GM10266 (cell line): Measurements from ENCODE around the gene PRPF38A.

ENCODE experiments used
- DNase-seq: peaks from one replicate; pipeline ENCODE4 v3.0.0; 2012; ENCODE audit errors: extremely low spot score
- TF ChIP-seq, protein P1 (sequence below): IDR thresholded peaks from 2 replicates; pipeline ENCODE4 v1.5.1; 2012; ENCODE audit warnings: mild to moderate bottlenecking, low read depth; ENCODE audit not compliant: control insufficient read depth, insufficient read depth; ENCODE audit errors: missing control alignments

PRPF38A gene, protein sequence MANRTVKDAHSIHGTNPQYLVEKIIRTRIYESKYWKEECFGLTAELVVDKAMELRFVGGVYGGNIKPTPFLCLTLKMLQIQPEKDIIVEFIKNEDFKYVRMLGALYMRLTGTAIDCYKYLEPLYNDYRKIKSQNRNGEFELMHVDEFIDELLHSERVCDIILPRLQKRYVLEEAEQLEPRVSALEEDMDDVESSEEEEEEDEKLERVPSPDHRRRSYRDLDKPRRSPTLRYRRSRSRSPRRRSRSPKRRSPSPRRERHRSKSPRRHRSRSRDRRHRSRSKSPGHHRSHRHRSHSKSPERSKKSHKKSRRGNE

DNA sequence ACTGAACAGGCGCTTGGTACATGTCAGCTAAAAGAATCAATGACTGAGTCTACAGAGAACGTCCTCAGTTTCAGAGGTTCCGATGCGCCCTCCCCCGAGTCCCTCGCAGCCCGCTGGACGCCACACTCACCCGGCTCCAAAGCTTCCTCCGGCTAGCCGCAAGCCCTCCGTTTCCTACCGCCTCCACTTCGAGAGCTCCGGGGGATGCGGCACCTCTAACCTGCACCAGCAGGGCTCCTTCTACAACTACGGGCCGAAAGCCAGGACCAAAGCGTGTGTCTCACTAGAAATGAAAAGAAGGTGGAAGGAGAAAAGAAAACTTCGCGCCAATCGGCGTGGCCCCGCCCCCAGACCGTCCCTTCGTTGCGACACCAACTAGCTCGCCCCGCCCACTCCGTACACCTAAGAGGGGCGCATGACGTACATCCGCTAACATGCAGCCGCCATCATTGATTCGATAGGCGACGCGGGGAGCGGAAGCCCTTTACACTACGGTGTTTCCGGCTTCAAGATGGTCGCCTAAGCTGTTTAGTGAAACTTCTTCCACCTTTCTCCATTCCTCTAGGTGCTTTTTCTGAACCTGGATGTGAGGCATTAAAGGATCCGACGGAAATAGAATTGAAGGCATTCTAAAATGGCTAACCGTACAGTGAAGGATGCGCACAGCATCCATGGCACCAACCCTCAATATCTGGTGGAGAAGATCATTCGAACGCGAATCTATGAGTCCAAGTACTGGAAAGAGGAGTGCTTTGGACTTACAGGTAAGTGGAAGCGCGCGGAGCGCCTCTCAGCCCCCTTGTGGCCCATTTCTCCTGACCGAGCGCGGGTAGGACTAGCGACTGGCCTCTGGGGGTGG is at the start of gene PRPF38A, which contains the start of gene ORC1:
Gene PRPF38A (plus strand): TSS at position 487 of the 859 bp plus-strand sequence. CDS start 148 bp downstream, at position 635.
Gene ORC1 (minus strand): TSS at position 308 of the 859 bp plus-strand sequence. CDS start 2,200 bp downstream, outside the sequence.
- DNase-seq, result peak; percentile 94
- TF ChIP-seq, protein P1, sequence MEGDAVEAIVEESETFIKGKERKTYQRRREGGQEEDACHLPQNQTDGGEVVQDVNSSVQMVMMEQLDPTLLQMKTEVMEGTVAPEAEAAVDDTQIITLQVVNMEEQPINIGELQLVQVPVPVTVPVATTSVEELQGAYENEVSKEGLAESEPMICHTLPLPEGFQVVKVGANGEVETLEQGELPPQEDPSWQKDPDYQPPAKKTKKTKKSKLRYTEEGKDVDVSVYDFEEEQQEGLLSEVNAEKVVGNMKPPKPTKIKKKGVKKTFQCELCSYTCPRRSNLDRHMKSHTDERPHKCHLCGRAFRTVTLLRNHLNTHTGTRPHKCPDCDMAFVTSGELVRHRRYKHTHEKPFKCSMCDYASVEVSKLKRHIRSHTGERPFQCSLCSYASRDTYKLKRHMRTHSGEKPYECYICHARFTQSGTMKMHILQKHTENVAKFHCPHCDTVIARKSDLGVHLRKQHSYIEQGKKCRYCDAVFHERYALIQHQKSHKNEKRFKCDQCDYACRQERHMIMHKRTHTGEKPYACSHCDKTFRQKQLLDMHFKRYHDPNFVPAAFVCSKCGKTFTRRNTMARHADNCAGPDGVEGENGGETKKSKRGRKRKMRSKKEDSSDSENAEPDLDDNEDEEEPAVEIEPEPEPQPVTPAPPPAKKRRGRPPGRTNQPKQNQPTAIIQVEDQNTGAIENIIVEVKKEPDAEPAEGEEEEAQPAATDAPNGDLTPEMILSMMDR, result peak; percentile 49

DNA sequence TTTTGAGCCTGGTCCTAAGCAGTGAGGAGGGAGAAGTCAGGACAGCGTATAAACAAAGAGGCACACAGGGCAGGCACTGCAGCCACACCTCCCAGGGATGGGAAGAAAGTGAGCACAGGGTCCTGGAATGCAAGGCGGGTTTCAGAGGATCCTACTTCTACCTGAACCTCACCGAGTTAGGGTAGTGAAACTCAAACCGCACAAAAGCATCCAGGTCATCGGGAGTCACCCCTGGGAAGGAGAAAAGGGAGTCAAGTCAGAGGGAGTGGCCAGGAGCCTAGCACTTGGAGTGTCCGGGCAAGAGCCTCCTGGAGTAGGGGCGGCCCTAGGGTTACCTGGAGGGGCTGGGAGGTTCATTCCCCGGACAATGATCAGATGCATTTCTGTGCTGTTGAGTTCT is 49.0 kb upstream of the PRPF38A start:
- TF ChIP-seq, protein P1, result no peak
- DNase-seq, result no peak

DNA sequence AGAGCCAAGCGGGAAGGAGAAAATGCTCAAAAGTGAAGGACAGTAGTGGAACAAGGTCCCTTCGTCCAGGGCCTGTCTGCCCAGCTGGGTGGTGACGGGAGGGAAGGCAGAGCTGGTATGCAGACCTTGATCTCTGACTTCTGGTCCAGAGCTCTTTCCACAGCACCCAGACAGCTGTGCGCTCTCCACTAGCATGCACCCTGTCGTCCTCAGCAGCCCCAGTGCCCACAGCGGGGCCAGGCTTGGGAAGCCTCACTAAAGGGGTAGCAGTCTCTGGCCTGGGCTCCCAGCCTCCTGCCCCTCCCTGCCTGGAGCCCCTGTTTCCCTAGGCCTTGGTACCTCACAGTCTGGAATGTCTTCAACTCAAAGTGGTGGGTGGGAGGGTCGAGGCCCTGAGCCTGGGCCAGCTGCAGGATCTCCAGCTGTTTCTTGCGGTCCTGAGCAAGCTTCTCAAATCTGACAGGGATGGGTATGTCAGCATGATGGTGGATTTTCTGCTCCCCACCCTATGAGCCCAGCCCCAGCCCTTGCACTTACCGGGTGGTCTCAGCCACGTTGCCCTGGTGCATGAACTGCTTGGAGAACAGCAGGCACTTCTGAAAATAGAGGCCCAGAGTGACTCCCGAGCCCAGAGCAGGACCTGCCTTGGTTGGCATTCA is 48.4 kb upstream of the PRPF38A start:
- TF ChIP-seq, protein P1, result no peak

DNA sequence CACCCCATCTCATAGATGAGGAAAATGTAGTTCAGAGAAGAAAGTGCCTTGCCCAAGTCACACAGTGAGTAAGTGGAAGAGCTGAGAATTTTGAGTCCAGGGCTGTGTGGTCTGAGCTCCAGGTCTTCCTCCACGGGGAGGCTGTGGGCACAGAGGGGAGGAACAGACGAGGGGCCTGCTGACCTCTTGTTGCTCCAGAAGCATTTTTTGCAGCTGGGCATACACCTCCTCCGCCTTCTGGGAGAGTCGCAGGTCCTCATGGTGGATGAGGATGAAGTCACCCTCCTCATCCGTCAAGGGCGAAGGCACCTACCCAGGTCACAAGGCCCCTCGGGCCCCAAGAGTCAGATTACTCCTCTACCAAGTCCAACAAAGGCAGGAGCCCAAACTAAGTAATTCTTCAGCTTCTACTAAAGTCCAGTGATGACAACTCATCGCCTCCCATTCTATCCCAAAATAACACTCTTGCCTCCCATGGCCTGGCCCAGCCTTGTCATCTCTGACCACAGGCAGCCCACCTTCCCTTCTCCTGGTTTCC is 47.5 kb upstream of the PRPF38A start:
- no peak for DNase-seq
- TF ChIP-seq, protein P1, result no peak

More for the DNA sequence above, 48.4 kb upstream of the PRPF38A start:
- DNase-seq, result no peak

DNA sequence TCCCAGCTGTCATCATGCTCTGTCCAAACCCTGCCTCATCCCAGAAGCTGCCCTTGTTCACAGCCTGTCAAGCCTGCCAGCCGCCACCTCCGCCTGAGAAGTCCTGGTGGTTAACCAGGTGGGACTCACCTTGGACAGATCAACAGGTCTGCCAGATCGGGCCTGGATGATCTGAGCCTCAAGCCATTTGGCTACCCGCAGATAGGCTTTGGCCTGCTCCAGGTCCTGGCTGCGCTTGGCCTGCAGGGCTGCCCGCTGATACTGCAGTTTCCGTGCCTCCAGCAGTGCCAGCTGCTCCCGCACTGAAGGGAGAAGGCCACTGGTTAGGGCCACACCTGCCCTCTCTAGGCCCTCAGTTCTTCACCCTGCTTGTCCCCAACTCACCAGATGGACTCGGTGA is 47.0 kb upstream of the PRPF38A start:
- DNase-seq, result no peak
- TF ChIP-seq, protein P1, result no peak

DNA sequence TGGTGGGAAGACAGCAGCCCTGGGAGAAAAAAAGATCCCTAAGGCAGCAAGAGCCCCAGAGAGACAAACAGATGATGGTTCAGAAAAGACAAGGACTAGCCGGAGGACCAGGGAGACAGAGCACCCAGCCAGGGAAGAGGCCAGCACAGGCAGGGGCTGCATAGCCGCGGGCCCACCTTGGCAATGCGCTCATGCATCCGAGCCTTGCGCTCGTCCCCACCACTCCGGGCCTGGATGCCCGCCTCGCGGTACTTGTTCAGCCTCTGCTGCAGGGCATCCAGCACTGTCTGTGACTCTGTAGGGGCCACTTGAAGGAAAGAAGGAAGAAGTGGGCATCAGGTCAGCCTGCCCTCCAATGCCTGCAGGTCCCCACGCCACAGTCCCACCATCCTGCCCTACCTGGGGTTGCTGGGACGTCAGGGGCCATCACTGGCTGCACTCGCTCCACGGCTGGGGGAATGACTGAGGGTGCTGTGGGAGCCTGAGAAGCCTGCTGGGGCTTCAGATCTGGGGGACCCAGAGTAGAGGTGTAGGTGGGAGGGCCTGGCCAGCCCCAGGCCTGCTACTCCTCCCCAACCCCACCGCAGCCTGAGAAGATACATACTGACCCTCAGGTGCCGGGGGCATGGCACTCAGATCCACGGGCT is 45.4 kb upstream of the PRPF38A start:
- TF ChIP-seq, protein P1, result no peak
- no peak for DNase-seq
